Hematopoietic multipotent progenitor cell treated with erythropoietin and hydrocortisone succinate and interleukin-3 and kit ligand, for 8 days (in vitro differentiated cells): ENCODE measurements around the gene RSPRY1.

Source experiments
- DNase-seq: peaks from one replicate; pipeline ENCODE4 v3.0.0-alpha.2; 2015

Gene RSPRY1

DNA sequence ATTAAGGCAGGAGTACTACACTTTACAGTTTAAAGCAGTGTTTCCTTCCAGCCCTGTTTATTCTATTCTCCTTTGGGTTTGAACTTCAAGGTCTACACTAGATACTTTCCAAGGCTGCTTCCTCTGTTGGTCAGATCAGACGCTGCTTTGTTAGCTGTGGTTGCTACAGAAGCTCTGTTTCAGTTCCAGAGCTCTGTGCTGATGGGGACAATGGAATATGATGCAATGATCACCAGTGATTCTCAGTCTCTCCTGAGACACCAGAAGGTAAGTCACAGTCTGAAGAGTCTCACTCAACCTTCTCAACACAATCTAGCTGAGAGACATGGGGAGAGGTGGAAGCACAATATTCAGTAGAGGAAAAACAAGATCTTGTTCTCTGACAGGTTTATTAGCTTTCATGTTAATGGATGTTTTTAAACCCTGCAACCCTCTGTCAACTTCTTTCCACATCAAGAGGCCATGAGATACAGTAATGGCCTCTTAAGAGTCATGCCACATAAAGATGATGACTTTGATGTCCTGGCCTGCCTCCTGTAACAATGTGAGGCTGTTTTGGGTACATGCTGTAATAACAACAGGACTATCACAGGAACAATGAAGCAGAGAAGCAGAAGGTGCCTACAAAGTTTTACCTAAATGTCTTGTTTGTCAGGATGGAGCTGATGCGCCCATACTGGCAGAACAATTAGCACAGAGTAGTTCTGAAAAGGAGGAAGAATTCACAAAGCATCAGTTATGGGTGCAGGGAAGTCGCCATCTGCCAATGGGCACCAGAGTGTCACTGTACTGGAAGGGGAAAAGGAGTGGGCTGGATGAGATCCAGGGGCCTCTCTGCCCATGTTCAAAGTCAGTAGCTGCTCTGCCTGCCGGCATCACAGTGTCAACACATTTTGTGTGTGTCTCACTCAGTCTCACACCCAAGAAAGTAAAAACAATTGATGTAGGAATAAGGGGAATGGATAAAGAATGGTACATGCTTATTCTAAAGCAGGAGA is 33.7 kb upstream of the RSPRY1 start:
- DNase-seq = no peak

- DNase-seq = no peak
Observed at GRCh38 chr16:57153841-57154240, 32.3 kb upstream of the RSPRY1 start.

- no peak for DNase-seq
Observed at GRCh38 chr16:57155702-57156350, 30.3 kb upstream of the RSPRY1 start.

- DNase-seq = no peak
Observed at GRCh38 chr16:57156351-57156703, 29.8 kb upstream of the RSPRY1 start.

DNA sequence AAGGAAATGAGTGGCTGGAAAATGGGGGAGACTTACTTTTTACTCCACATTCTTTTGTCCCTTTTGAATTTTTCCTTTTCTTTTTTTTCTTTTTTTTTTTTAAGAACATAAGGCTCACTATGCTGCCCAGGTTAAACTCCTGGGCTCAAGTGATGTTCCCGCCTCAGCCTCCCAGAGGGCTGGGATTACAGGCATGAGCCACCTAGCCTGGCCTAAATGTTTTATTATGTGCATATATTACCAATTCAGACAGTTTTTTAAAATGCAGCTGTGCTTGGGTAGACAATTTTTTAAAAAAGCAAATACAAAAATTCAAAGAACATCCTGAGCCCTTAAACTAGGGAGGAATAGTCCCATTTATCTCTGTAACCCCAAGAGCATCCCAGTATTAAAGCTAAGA is 28.6 kb upstream of the RSPRY1 start:
- no peak for DNase-seq

GRCh38 chr16:57159447-57159846 is 26.7 kb upstream of the RSPRY1 start:
- DNase-seq = no peak

DNA sequence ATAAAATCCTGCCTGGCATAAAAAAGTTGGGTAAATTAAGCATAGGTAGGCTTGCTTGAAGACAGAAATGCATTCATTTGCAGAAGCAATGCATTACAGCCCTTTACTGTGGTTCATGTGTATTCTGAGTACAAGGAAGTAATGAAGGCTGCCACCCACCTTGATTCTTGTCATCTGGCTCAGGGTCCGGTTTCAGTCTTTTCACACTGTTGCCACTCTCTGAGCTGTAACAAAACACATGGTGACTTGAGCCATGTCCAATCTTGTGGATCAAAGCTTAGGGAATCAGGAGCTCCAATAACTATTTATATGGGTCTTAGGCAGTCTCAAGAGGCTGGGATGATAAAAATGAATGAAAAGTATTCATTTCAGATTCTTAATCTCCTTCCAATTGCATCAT is 22.3 kb upstream of the RSPRY1 start:
- DNase-seq = no peak

DNA sequence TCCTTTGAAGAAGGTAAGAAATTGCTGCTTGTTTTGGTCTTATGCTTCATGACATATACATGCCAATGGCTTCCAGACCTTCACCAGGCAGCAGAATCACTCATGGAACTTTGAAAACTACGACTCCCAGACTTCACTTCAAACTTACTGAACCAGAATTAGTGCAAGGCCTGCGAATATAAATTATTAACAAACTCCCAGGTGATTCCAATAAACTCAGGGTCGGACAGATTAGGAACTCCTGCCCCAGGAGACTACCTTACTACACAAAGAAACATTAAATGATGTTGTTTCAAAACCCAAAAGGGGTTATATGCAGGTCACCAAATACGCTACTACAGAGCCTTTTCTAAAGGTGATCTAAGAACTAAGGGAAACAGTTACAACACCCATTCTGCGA is 20.6 kb upstream of the RSPRY1 start:
- no peak for DNase-seq

- DNase-seq = peak; percentile 89
Observed at GRCh38 chr16:57165938-57166337, 20.2 kb upstream of the RSPRY1 start.

- DNase-seq = no peak
Observed at GRCh38 chr16:57166451-57166850, 19.7 kb upstream of the RSPRY1 start.

DNA sequence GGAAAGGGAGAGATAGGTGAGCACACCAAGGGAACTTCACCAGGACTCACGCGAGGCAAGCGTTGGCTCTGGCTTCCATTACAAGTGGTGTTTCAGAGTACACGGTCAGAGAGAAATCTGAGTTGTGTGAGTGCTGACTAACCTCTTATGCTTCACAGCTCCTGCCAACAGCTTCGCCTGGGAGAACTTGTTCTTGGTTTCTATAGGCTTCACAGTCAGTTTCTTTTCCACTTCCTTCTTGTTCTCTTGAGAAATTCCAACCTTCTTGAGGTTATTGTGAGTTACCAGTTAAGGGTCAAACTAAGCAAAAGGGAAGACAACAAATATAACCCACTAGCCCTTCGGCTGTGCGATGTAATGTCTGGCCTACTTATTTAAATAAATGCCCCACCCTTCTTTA is 19.2 kb upstream of the RSPRY1 start:
- no peak for DNase-seq

- no peak for DNase-seq
Observed at GRCh38 chr16:57167538-57167937, 18.6 kb upstream of the RSPRY1 start.

DNA sequence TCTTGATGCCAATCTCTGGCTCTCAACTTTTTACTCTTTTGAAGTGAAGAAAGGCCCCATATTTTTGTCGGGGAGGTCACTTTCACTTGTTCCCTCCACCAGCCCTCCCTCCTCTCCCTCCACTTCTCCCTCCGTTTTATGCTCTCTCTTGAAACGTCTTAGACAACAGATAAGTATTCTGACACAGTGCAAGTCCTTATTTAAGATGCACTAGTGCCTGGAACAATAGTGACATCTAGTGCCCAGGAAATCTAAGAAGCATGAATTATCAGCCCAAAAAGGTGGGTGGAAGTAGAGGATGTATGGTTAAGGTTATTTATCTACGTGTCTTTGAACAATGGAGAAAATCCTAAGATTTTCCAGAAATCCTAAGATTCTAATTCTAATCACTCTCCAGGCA is 18.2 kb upstream of the RSPRY1 start:
- peak; percentile 71 for DNase-seq

- no peak for DNase-seq
Observed at GRCh38 chr16:57169327-57169726, 16.8 kb upstream of the RSPRY1 start.

DNA sequence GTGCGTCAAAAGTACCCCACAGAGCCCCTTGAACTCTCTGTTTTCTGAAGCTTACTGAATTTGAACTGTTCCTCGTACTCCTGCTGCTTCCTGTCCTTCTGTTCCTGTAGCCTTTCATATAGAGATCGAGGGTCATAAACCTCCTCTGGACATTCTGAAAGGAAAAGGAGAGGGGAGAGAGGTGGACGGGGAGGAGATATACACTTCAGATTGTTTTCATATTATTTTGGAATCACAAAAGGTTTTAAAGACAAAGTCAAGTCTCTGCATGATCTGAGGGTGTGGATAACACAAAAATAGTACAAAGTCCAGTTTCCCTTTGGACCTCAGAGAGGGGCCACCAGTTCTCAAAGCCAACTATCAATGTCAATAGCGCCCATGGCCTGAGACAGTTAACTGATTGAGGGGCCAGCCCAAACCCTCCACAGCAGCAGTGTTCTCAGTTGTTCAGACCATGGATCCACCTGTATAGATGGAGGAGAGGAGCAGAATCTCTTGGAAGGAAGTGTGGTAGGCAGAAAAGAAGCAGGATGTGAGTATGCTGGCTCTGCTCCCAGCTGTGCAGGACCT is 13.3 kb upstream of the RSPRY1 start:
- no peak for DNase-seq

DNA sequence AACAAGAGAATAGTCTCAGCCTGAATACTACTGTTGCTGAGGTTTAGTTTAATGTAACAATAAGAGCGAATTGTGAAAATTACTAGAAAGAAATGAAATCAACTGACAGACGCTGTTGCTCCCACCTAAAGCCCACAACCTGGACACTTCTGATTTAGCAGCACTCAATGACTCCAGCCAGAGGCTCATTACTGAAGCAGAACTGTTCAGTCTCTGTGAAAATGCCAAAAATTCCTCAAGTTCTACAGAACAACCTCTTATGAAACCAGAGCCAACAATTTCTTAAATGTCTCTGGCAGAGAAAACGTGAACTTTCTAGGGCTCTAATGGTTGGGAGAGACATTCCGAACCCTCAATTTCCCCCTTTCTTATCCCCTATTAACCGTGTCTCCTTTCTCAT is 10.2 kb upstream of the RSPRY1 start:
- no peak for DNase-seq

- no peak for DNase-seq
Observed at GRCh38 chr16:57178196-57178595, 7.9 kb upstream of the RSPRY1 start.

GRCh38 chr16:57178793-57179212 is 7.3 kb upstream of the RSPRY1 start:
- no peak for DNase-seq

GRCh38 chr16:57179215-57179828 is 6.8 kb upstream of the RSPRY1 start:
- no peak for DNase-seq

- DNase-seq = no peak
Observed at GRCh38 chr16:57184113-57184512, 2.0 kb upstream of the RSPRY1 start.

DNA sequence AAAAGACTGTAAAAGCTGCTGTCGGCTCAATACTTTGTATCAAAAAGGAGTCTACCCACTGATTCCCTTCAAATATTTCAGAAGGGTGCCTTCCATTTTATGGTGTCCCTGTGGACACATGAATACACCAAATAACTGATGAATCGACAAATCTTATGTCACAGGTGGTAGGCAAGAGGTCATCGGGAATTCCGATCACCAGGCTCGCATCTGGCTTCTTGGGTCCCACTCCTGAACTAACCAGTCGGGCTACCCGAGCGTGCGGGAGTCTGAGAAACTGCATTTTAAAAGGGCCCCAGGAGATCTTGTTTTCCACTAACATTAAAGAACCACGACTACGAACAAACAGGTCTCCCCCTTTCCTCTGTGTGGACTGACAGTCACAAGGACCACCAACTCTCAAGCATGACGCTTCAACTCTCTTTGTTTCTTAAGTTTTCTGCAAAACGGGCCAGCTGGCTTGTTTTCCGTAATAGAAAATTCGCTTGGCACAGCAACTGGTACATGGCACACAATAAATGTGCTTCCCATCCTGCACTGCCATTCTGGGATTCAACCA is 1.2 kb upstream of the RSPRY1 start:
- no peak for DNase-seq

DNA sequence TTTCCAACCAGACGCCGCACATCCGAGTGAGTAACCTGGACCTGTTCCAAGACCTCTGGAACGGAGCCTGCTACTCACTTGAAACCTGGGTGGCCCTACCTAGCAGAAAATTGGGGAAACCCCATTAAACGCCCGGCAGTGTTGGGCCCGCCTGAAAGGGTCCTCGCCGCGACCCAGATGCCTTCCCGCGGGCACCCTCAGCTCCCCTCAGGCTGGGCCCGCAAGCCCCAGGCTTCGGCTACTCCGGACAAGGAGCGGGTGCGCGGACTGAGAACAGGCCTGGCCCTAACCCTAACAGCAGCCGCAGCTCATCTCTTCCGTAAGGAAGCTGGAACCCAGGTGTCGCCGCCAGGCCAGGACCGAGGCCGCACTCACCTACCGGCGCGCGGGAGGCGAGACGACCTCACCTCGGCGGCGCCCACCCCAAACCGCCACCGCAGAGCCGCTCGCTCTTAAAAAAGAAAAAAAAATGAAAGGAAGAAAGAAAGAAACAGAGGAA is 634 bp upstream of the RSPRY1 start:
- peak; percentile 50 for DNase-seq
